Stimulated activated CD4-positive, alpha-beta T cell treated with anti-CD3 and anti-CD28 coated beads, TNF-alpha, amount 100 ng/mL, for 24 hours (primary cell): ENCODE measurements around the gene MYO5B.

ENCODE experiments used
- DNase-seq, 3 experiments: peaks; one replicate each; pipeline ENCODE4 v3.0.0-alpha.2; 2020; ENCODE audit warnings: low read depth in 3 of 3

MYO5B gene

GRCh38 chr18:50188652-50189051, 6.3 kb downstream of the MYO5B start:
- DNase-seq = no peak

- DNase-seq = no peak
These were observed 7.3 kb downstream of the MYO5B start for GRCh38 chr18:50187659-50188058.

GRCh38 chr18:50186385-50186784, 8.6 kb downstream of the MYO5B start:
- no peak for DNase-seq

- no peak for DNase-seq
These were observed 11.4 kb downstream of the MYO5B start for GRCh38 chr18:50183556-50183955.

GRCh38 chr18:50182511-50182910, 12.4 kb downstream of the MYO5B start:
- DNase-seq = no peak

GRCh38 chr18:50181590-50181989, 13.4 kb downstream of the MYO5B start:
- no peak for DNase-seq

GRCh38 chr18:50179465-50179864, 15.5 kb downstream of the MYO5B start:
- DNase-seq = no peak

- DNase-seq = no peak
These were observed 17.5 kb downstream of the MYO5B start for GRCh38 chr18:50177294-50177992.

GRCh38 chr18:50172367-50172766, 22.6 kb downstream of the MYO5B start:
- no peak for DNase-seq

- no peak for DNase-seq
These were observed 23.5 kb downstream of the MYO5B start for GRCh38 chr18:50171406-50171805.

- no peak for DNase-seq
These were observed 24.9 kb downstream of the MYO5B start for GRCh38 chr18:50170004-50170403.

GRCh38 chr18:50169149-50169548, 25.8 kb downstream of the MYO5B start:
- DNase-seq = no peak

- DNase-seq = no peak
These were observed 27.0 kb downstream of the MYO5B start for GRCh38 chr18:50167966-50168365.

- DNase-seq = no peak
These were observed 28.0 kb downstream of the MYO5B start for GRCh38 chr18:50166901-50167300.

- DNase-seq = no peak
These were observed 31.4 kb downstream of the MYO5B start for GRCh38 chr18:50163505-50163904.

- DNase-seq = no peak
These were observed 32.3 kb downstream of the MYO5B start for GRCh38 chr18:50162486-50163304.

- DNase-seq = no peak
These were observed 33.2 kb downstream of the MYO5B start for GRCh38 chr18:50161597-50162205.

- DNase-seq = no peak
These were observed 35.3 kb downstream of the MYO5B start for GRCh38 chr18:50159654-50160046.

GRCh38 chr18:50158866-50159653, 35.9 kb downstream of the MYO5B start:
- no peak for DNase-seq

- no peak for DNase-seq
These were observed 39.5 kb downstream of the MYO5B start for GRCh38 chr18:50155406-50155805.

- DNase-seq = no peak
These were observed 40.5 kb downstream of the MYO5B start for GRCh38 chr18:50154420-50154819.

GRCh38 chr18:50152900-50153299, 42.0 kb downstream of the MYO5B start:
- DNase-seq = no peak
